Heart right ventricle (tissue), 16 donors: ENCODE results near the gene NELFCD. TPM values are rescaled to one million over a fixed set of nuclear protein-coding genes. Genes with fewer than 3 reads are reported as not detected.
A peak's percentile ranks its signal among the peaks of the same experiment; 100 is the strongest.
"Not testable (repeated sequence)": the region's sequence is repeated elsewhere in the genome, so short reads cannot be mapped to it uniquely, and the experiment has no call there.

Experiments
- ATAC-seq, 8 donors: fragments of 200-7000 bp; cut with Tn5 transposase; one replicate each; pipeline ENCODE4 v1.9.1; 2020; ENCODE audit warnings: mild to moderate bottlenecking in 8 of 8, moderate library complexity in 8 of 8, moderate number of reproducible peaks in 1 of 8
- DNase-seq, 2 donors: peaks; one replicate each; pipeline ENCODE4 v3.0.0-alpha.2; 2020
- H3K27ac ChIP-seq, 10 donors: fragments of 200-600 bp; sonication (generic) in 2 of 10; one replicate each; pipeline versions ENCODE4 v1.5.0 to v1.8.0; 2020 to 2022; ENCODE audit warnings: mild to moderate bottlenecking in 3 of 10
- H3K27me3 ChIP-seq, 7 donors: fragments of 200-600 bp; one replicate each; pipeline ENCODE4 v1.8.0; 2021 to 2022; ENCODE audit warnings: mild to moderate bottlenecking in 2 of 7
- H3K36me3 ChIP-seq, 9 donors: fragments of 200-600 bp; sonication (generic) in 1 of 9; one replicate each; pipeline versions ENCODE4 v1.5.0 to v1.8.0; 2020 to 2022; ENCODE audit warnings: mild to moderate bottlenecking in 2 of 9
- H3K4me1 ChIP-seq, 9 donors: fragments of 200-600 bp; sonication (generic) in 1 of 9; one replicate each; pipeline versions ENCODE4 v1.5.0 to v1.8.0; 2020 to 2022; ENCODE audit warnings: mild to moderate bottlenecking in 4 of 9
- H3K4me3 ChIP-seq, 10 donors: fragments of 200-600 bp; sonication (generic) in 2 of 10; one replicate each; pipeline versions ENCODE4 v1.5.0 to v1.8.0; 2020 to 2022; ENCODE audit warnings: mild to moderate bottlenecking in 7 of 10, moderate library complexity in 2 of 10
- H3K9me3 ChIP-seq, 11 donors: fragments of 200-600 bp in 10 of 11; sonication (generic) in 2 of 11; one replicate each; pipeline versions ENCODE4 v1.5.0 to v1.8.0; 2013 to 2022; ENCODE audit warnings: mild to moderate bottlenecking in 2 of 11, control low read depth in 1 of 11, moderate library complexity in 1 of 11
- WGBS, 2 donors: extraction: QIAGEN DNeasy Blood & Tissue Kit; methylation state at CpG; one replicate each; pipeline ENCODE4 v1.1.7; 2013; ENCODE audit warnings: inconsistent platforms in 1 of 2; 5-methylcytosine and 5-hydroxymethylcytosine counted together
- intact Hi-C, 10 donors: fragments of 100-400 bp; cut with DNase I; formaldehyde crosslinking; loops; one replicate each; pipeline versions ENCODE4 v1.11.1 to v1.14.2; 2022
- polyA plus RNA-seq, 2 donors: library from polyadenylated mRNA; stranded (reverse); fragments of 200-250 nt; gene quantifications; one replicate each; pipeline ENCODE4 v1.2.3, GENCODE V29; 2013
- total RNA-seq, 10 donors: library from RNA; stranded (reverse); fragmentation: NEBNext Ultra II Directional in 3 of 10; extraction: Animal tissue kit (Norgen Biotek cat#: 25700) in 3 of 10; gene quantifications; one replicate each; pipeline versions ENCODE4 v1.2.1 to v1.2.4, GENCODE V29; 2021 to 2023
- TF ChIP-seq, protein P1 (sequence below), 9 donors: fragments of 200-600 bp; sonication (generic) in 2 of 9; IDR thresholded peaks; one replicate each; pipeline versions ENCODE4 v1.5.0 to v1.8.0; 2021 to 2022; ENCODE audit warnings: antibody characterized with exemption in 9 of 9, mild to moderate bottlenecking in 5 of 9, moderate library complexity in 1 of 9
- donor health status: Arrhythmogenic right ventricular cardiomyopathy.
- donor health status: ischemic (EF 13 %, LVEDD 7.1; RV severe dilation, severe dysfunction).
- donor health status: healthy with polysubstance abuse.
- donor health status: DM: no; HTN: yes; CAD: no.
- donor health status: DM: no; HTN: no; CAD: no.
- donor health status: ischemic (EF 25% LVEDD 6.9; RV normal size, moderate dysfunction).
- donor health status: ischemic (EF 25% LVEDD 5.7; RV mildly dilated, moderate dysfunction).
- donor health status: healthy.
- donor health status: DM: yes; HTN: yes; CAD: no.
- donor health status: Ischemic cardiomyopathy.
- donor health status: ischemic (EF 35%, LVEDD 5.7; RV mildly dilated, moderate dysfunction).
- donor health status: nonischemic (EF 11% LVEDD 7.7; RV severe dilation, severe dysfunction).
- donor health status: DM: yes; HTN: yes; CAD: no.
- donor health status: PGD.
- donor health status: ischemic (EF 29% LVEDD 5.4; RV normal size, mild dysfunction).
- donor health status: nonischemic (EF 23%, LVEDD 6.1; RV moderate dilation, normal function).

The NELFCD gene
- total and polyA plus RNA-seq, 12 donors: 22.8 to 48.1 (median 31.1) TPM

DNA sequence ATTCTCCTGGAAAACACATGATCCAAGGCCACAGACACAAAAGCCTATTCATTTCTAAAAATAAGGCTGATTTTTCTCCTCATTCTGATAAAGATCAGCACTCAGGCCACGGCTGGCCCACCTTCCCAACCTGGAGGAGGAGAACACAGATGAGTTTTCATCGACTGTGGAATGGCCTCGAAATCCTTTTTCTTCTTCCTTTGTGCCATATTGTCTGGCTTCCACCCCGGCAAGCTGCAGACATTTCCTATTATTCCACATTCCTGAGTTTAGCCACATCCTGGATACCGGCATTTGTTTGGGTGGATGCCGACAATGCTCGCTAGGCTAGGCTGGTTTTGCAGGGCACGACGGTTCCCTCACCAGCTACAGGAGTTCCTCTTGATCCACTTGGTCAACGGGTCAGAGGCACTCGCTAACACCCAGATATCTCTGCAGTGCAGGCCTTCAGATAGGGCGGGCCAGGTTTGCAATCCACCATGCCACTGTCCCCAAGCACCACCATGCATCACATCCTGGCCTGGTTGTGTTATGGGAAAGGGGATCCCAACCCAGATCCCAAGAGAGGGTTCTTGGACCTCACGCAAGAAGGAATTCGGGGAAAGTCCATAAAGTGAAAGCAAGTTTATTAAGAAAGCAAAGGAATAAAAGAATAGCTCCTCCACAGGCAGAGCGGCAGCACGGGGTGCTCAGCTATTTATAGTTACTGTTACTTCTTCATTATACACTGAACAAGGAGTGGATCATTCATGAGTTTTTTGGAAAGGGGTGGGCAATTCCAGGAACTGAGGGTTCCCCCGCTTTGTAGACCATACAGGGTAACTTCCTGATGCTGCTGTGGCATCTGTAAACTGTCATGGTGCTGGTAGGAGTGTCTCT lies 30.2 kb downstream of the NELFCD start:
- peak overlapping the region in 9 of 10 donors; percentile 7 to 81 (median 59) for H3K27ac ChIP-seq
- TF ChIP-seq, protein P1, sequence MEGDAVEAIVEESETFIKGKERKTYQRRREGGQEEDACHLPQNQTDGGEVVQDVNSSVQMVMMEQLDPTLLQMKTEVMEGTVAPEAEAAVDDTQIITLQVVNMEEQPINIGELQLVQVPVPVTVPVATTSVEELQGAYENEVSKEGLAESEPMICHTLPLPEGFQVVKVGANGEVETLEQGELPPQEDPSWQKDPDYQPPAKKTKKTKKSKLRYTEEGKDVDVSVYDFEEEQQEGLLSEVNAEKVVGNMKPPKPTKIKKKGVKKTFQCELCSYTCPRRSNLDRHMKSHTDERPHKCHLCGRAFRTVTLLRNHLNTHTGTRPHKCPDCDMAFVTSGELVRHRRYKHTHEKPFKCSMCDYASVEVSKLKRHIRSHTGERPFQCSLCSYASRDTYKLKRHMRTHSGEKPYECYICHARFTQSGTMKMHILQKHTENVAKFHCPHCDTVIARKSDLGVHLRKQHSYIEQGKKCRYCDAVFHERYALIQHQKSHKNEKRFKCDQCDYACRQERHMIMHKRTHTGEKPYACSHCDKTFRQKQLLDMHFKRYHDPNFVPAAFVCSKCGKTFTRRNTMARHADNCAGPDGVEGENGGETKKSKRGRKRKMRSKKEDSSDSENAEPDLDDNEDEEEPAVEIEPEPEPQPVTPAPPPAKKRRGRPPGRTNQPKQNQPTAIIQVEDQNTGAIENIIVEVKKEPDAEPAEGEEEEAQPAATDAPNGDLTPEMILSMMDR (IDR thresholded peaks at IDR 0.05): no peak
- WGBS, 2 donors: 49 to 61% methylated on average over 17 of the region's 17 CpGs

DNA sequence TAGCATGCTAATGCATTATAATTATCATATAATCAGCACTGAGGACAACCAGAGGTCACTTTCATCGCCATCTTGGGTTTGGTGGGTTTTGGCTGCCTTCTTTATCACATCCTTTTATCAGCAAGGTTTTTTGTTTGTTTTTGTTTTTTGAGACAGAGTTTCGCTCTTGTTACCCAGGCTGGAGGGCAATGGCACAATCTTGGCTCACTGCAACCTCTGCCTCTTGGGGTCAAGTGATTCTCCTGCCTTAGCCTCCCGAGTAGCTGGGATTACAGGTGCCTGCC lies 30.8 kb downstream of the NELFCD start:
- not testable (repeated sequence) for H3K27me3 ChIP-seq, DNase-seq, ATAC-seq, H3K9me3 ChIP-seq, H3K36me3 ChIP-seq, H3K4me3 ChIP-seq
- WGBS, 2 donors: 91 to 94% methylated on average over 3 of the region's 3 CpGs
- intact Hi-C loops: loop anchor here in 1 of 10 donors (10.0 kb wide), 1 partner anchor 117 kb away; no protein-coding TSS in a partner anchor
- H3K4me1 ChIP-seq: peaks cover 4 to 65% (median 39%) of the 10 kb centered on the region in 9 donors
- peak overlapping the region in 6 of 10 donors; percentile 7 to 81 (median 62) for H3K27ac ChIP-seq

More for the DNA sequence above, 30.2 kb downstream of the NELFCD start:
- H3K4me1 ChIP-seq: peaks cover 4 to 62% (median 37%) of the 10 kb centered on the region in 9 donors
- H3K36me3 ChIP-seq: no peaks in the 10 kb centered on the region
- H3K4me3 ChIP-seq: peak overlapping the region in 5 of 10 donors; percentile 12 to 34 (median 18)
- H3K27me3 ChIP-seq: no peaks in the 10 kb centered on the region
- intact Hi-C loops: loop anchor here in 1 of 10 donors (10.0 kb wide), 1 partner anchor 116 kb away; no protein-coding TSS in a partner anchor
- H3K9me3 ChIP-seq: no peaks in the 10 kb centered on the region
- ATAC-seq: peak in 5 of 8 donors; percentile 2 to 36 (median 34)
- DNase-seq: peak in 1 of 2 donors; percentile 64

DNA sequence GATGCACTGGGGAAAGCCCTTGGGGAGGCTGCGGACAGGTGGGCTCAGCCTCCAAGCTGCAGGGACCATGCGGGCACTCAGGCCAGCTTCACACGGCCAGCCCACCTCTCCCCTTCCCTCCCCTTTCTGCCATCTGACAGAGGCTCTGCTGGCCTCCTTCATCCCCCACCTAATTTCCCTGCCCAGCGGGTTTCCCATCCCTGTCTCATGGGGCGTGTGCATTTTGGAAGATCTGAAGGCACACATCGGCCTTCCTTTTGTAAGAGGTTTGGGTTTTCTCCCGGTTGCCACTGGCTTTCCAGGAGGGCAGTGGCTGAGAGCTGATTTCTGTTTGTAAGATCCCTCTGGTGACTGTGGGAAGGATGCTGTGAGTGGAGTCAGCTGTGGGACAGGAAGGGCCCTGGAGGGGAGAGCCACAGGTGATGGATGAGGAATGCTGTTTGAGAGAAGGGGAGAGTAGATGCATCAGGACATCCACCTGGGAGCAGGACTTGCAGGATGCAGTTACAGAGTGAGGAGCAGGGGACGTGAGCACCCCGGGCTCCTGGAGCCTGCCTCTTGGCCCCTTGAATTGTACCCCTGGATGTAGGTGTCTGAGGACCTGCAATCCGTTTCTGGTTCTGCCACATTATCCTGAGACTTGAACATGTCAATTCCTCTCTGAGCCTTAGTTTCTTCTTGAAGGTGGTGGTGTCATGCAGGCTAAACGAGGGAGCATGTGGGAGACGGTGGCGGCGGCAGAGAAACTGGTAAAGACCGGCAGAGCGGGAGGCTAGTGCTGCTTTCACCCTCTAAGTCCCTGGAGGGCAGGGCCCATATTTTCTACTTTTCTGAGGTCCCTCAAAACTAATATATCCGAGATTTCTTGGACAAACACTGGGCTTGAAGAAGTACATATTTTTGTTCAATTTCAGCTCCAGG lies 32.2 kb downstream of the NELFCD start:
- no peak for DNase-seq
- TF ChIP-seq, protein P1 (IDR thresholded peaks at IDR 0.05): no peak
- no peak overlapping the region for H3K4me3 ChIP-seq
- intact Hi-C loops: loop anchor here in 1 of 10 donors (10.0 kb wide), 1 partner anchor 118 kb away; no protein-coding TSS in a partner anchor
- H3K27me3 ChIP-seq: no peaks in the 10 kb centered on the region
- 94% methylated on average over 17 of the region's 17 CpGs for WGBS, 2 donors
- H3K4me1 ChIP-seq: peaks cover 2 to 69% (median 45%) of the 10 kb centered on the region in 9 donors
- no peaks in the 10 kb centered on the region for H3K9me3 ChIP-seq
- no peaks in the 10 kb centered on the region for H3K36me3 ChIP-seq
- H3K27ac ChIP-seq: no peak overlapping the region
- no peak for ATAC-seq

DNA sequence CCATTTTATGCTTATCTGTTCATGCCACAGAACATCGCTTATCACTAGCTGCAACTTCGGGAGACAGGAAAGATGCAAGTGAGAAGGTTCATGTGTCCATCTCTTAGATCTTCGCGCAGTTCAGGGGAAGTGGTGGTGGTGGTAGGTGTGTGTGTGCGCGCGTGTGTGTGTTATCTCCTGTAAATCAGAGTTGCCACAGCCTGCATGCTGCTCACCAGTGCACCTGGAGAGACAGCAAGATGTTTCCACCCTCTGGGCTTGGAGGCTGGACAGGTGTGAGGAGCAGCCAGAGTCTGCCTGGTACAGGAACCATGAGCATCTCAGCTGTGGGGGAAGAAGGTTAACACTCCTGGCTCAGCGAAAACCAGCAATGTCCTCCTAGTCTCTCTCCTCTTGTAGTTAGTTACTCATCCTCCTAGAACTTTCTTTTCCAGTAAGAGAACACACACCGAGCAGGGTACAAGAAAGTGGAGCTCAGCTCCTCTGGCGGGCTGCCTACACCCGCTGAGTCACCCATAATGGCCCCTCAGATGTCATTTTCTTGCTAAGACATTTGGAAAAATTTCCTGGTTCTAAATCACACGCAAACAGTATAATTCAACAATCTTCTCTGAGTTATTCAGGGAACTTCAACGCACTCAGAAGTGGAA lies 33.0 kb downstream of the NELFCD start:
- DNase-seq: no peak

More for the DNA sequence above, 33.0 kb downstream of the NELFCD start:
- 76 to 86% methylated on average over 13 of the region's 13 CpGs for WGBS, 2 donors
- peak overlapping the region in 1 of 10 donors; percentile 10 for H3K4me3 ChIP-seq
- intact Hi-C loops: loop anchor here in 1 of 10 donors (10.0 kb wide), 1 partner anchor 119 kb away; no protein-coding TSS in a partner anchor
- TF ChIP-seq, protein P1 (IDR thresholded peaks at IDR 0.05): no peak
- H3K4me1 ChIP-seq: peaks cover 2 to 62% (median 45%) of the 10 kb centered on the region in 9 donors
- H3K27me3 ChIP-seq: no peaks in the 10 kb centered on the region
- peak overlapping the region in 6 of 10 donors; percentile 21 to 58 (median 52) for H3K27ac ChIP-seq
- no peaks in the 10 kb centered on the region for H3K36me3 ChIP-seq
- no peak for ATAC-seq
- H3K9me3 ChIP-seq: no peaks in the 10 kb centered on the region
